ENCODE data around the gene ZNF827.

ZNF827 gene

GRCh38 chr4:145887241-145887991 is 51.2 kb downstream of the ZNF827 start:
- DNase-seq, result peak in 2 of 14 donors; percentile 20 to 25

GRCh38 chr4:145886871-145887240 is 51.8 kb downstream of the ZNF827 start:
- no peak for DNase-seq

- no peak for DNase-seq
Measured at GRCh38 chr4:145885666-145886065, 53.0 kb downstream of the ZNF827 start.

- DNase-seq, result no peak
Measured at GRCh38 chr4:145884775-145885174, 53.8 kb downstream of the ZNF827 start.

GRCh38 chr4:145883101-145883694 is 55.4 kb downstream of the ZNF827 start:
- DNase-seq, result peak in 2 of 14 donors; percentile 18 to 25

GRCh38 chr4:145882604-145883003 is 56.0 kb downstream of the ZNF827 start:
- DNase-seq, result peak in 12 of 14 donors; percentile 17 to 72 (median 52)

GRCh38 chr4:145881989-145882388 is 56.6 kb downstream of the ZNF827 start:
- DNase-seq, result peak in 3 of 14 donors; percentile 5 to 48 (median 34)

- DNase-seq, result no peak
Measured at GRCh38 chr4:145881576-145881975, 57.0 kb downstream of the ZNF827 start.

GRCh38 chr4:145880355-145880960 is 58.2 kb downstream of the ZNF827 start:
- DNase-seq, result no peak

GRCh38 chr4:145879598-145879997 is 59.0 kb downstream of the ZNF827 start:
- DNase-seq, result no peak

- DNase-seq, result no peak
Measured at GRCh38 chr4:145878501-145879435, 59.9 kb downstream of the ZNF827 start.

- no peak for DNase-seq
Measured at GRCh38 chr4:145876531-145877180, 62.0 kb downstream of the ZNF827 start.

GRCh38 chr4:145873901-145874300 is 64.7 kb downstream of the ZNF827 start:
- no peak for DNase-seq

- DNase-seq, result no peak
Measured at GRCh38 chr4:145871209-145871608, 67.4 kb downstream of the ZNF827 start.

- no peak for DNase-seq
Measured at GRCh38 chr4:145870155-145871020, 68.2 kb downstream of the ZNF827 start.

- DNase-seq, result no peak
Measured at GRCh38 chr4:145868637-145869409, 69.8 kb downstream of the ZNF827 start.

GRCh38 chr4:145867406-145867805 is 71.2 kb downstream of the ZNF827 start:
- DNase-seq, result no peak

- DNase-seq, result no peak
Measured at GRCh38 chr4:145866991-145867390, 71.6 kb downstream of the ZNF827 start.

- DNase-seq, result no peak
Measured at GRCh38 chr4:145865274-145865941, 73.2 kb downstream of the ZNF827 start.

GRCh38 chr4:145863191-145863590 is 75.4 kb downstream of the ZNF827 start:
- no peak for DNase-seq

Measured in C1 segment of cervical spinal cord (tissue), 14 donors.